PC-3 (cell line): ENCODE data around the gene CFL1. TPM values are rescaled to one million over a fixed set of nuclear protein-coding genes. Genes with fewer than 3 reads are reported as not detected.

Experiments
- ATAC-seq: fragments of 200-7000 bp; cut with Tn5 transposase; 2 replicates; pipeline ENCODE4 v1.9.1; 2020; ENCODE audit warnings: mild to moderate bottlenecking, moderate library complexity
- BruUV-seq: library from RNA; stranded (reverse); fragments of 400-500 nt; replicated peaks from 2 replicates; lab custom pipeline; 2021; lab: Mats Ljungman, UMichigan
- CTCF ChIA-PET: fragments of 300-600 bp; sonication (Branson Sonifier 250); formaldehyde crosslinking; loops from one replicate; lab custom pipeline; 2022; ENCODE audit warnings: antibody characterized with exemption; lab: Charles Lee
- POLR2A ChIA-PET: fragments of 300-600 bp; sonication (Branson Sonifier 250); formaldehyde crosslinking; loops from one replicate; lab custom pipeline; 2022; ENCODE audit warnings: antibody characterized with exemption; ENCODE audit not compliant: unreplicated experiment; lab: Charles Lee
- DNase-seq: peaks from one replicate; pipeline ENCODE4 v3.0.0-alpha.2; 2015
- H2AFZ ChIP-seq: fragments of 300-600 bp; sonication (generic); 2 replicates; pipeline ENCODE4 v1.6.0; 2016; ENCODE audit warnings: antibody characterized with exemption, low read length
- H3F3A ChIP-seq: fragments of 300-600 bp; sonication (generic); one replicate; pipeline ENCODE4 v1.6.0; 2017; ENCODE audit warnings: antibody characterized with exemption, low read length, control low read depth, mild to moderate bottlenecking; ENCODE audit not compliant: unreplicated experiment
- H3K27ac ChIP-seq: fragments of 300-600 bp; sonication (generic); 2 replicates; pipeline ENCODE4 v1.5.1; 2016; ENCODE audit warnings: mild to moderate bottlenecking, low read length
- H3K27me3 ChIP-seq: fragments of 300-600 bp; sonication (generic); 2 replicates; pipeline ENCODE4 v1.6.1; 2016; ENCODE audit warnings: low read length, mixed read lengths
- H3K36me3 ChIP-seq: fragments of 300-600 bp; sonication (generic); 2 replicates; pipeline ENCODE4 v1.6.1; 2016; ENCODE audit warnings: low read depth, mixed run types, low read length, mixed read lengths
- H3K4me1 ChIP-seq: fragments of 300-600 bp; sonication (generic); 2 replicates; pipeline ENCODE4 v1.5.1; 2016; ENCODE audit warnings: low read length; ENCODE audit not compliant: insufficient read depth
- H3K4me2 ChIP-seq: fragments of 300-600 bp; sonication (generic); 2 replicates; pipeline ENCODE4 v1.6.0; 2016; ENCODE audit warnings: low read length
- H3K4me3 ChIP-seq: fragments of 300-600 bp; sonication (generic); 2 replicates; pipeline ENCODE4 v1.5.1; 2016; ENCODE audit warnings: mild to moderate bottlenecking, low read length, mixed read lengths
- H3K79me2 ChIP-seq: fragments of 300-600 bp; sonication (generic); 2 replicates; pipeline ENCODE4 v1.6.1; 2017; ENCODE audit warnings: low read length, mixed read lengths
- H3K9ac ChIP-seq: fragments of 300-600 bp; sonication (generic); 2 replicates; pipeline ENCODE4 v1.6.0; 2016; ENCODE audit warnings: mild to moderate bottlenecking, low read length
- H3K9me2 ChIP-seq: fragments of 300-600 bp; sonication (generic); replicated peaks from 2 replicates; pipeline ENCODE4 v1.6.1; 2016; ENCODE audit warnings: mixed run types, low read length, mixed read lengths
- H3K9me3 ChIP-seq: fragments of 300-600 bp; sonication (generic); 2 replicates; pipeline ENCODE4 v1.6.1; 2016; ENCODE audit warnings: low read length, mixed read lengths
- H4K20me1 ChIP-seq: fragments of 300-600 bp; sonication (generic); 2 replicates; pipeline ENCODE4 v1.6.1; 2016; ENCODE audit warnings: low read length, mixed read lengths
- CTCF ChIP-seq: fragments of 300-600 bp; sonication (generic); conservative IDR thresholded peaks from 2 replicates; pipeline ENCODE4 v1.5.1; 2017; ENCODE audit warnings: antibody characterized with exemption, low read depth, mild to moderate bottlenecking, low read length
- EZH2 ChIP-seq: fragments of 300-600 bp; sonication (generic); IDR thresholded peaks from one replicate; pipeline ENCODE4 v1.6.1; 2017; ENCODE audit warnings: antibody characterized with exemption, mild to moderate bottlenecking, low read length; ENCODE audit not compliant: unreplicated experiment
- EZH2phosphoT487 ChIP-seq: fragments of 300-600 bp; sonication (generic); IDR thresholded peaks from 2 replicates; pipeline ENCODE4 v1.6.1; 2018; ENCODE audit warnings: mild to moderate bottlenecking, antibody characterized with exemption, low read length, borderline replicate concordance
- intact Hi-C: fragments of 100-400 bp; cut with micrococcal nuclease; formaldehyde crosslinking; loops from 2 replicates; pipeline ENCODE4 v1.9.0; 2023
- total RNA-seq: library from RNA; depleted of rRNA; stranded (reverse); fragments of >200 nt; gene quantifications from 2 replicates; pipeline ENCODE4 v1.2.3, GENCODE V29; 2014

Gene CFL1
- total RNA-seq, 1 experiment from 2014 or later = 2,710 TPM

GRCh38 chr11:65879617-65880016 lies 21.6 kb upstream of the CFL1 start, which contains the start of gene CTSW:
Gene CTSW (plus strand): TSS chr11:65879837. CDS start chr11:65879855, 18 bp downstream.
- BruUV-seq = no TSS peak
- ChIA-PET CTCF (no interaction called here), POLR2A (no interaction called here)

GRCh38 chr11:65873318-65874156 lies 15.6 kb upstream of the CFL1 start:
- H3K4me3 ChIP-seq = peak overlapping the region; percentile 78
- peak overlapping the region; percentile 99 for H3K4me2 ChIP-seq
- CTCF ChIA-PET = interaction anchor here (1.0 kb wide), 1 partner anchor 15 kb away, joined by 3 read pairs; the partner anchor contains the start of gene FIBP
- peak overlapping the region; percentile 55 for H3K9ac ChIP-seq
- DNase-seq (peak; percentile 98), ATAC-seq (peak; percentile 76)
- BruUV-seq = TSS peak; percentile 82
- H3K79me2 ChIP-seq = no peaks in the 10 kb centered on the region
- intact Hi-C loops = no loop called here
- peak overlapping the region; percentile 87 for H2AFZ ChIP-seq
- H3K27me3 ChIP-seq = no peaks in the 10 kb centered on the region
- peaks cover 6% of the 10 kb centered on the region for H3K4me1 ChIP-seq
- no peak overlapping the region for H3K27ac ChIP-seq
- TF ChIP-seq EZH2 (no peak), CTCF (no peak), EZH2phosphoT487 (no peak)
- no peaks in the 10 kb centered on the region for H3K9me2 ChIP-seq
- POLR2A ChIA-PET = interaction anchor here (0.7 kb wide), 1 partner anchor 13 kb away, joined by 3 read pairs; no protein-coding TSS in a partner anchor
- no peaks in the 10 kb centered on the region for H4K20me1 ChIP-seq
- H3K36me3 ChIP-seq = no peaks in the 10 kb centered on the region
- no peaks in the 10 kb centered on the region for H3F3A ChIP-seq
- no peaks in the 10 kb centered on the region for H3K9me3 ChIP-seq

More at GRCh38 chr11:65879617-65880016, 21.6 kb upstream of the CFL1 start, which contains the start of gene CTSW:
- Histone ChIP-seq H3K4me2 (no peak within 1 kb of the TSS), H3K4me1 (no peaks in the 10 kb centered on the region), H3K9ac (no peak within 1 kb of the TSS), H3K27ac (no peak within 1 kb of the TSS), H3K9me3 (no peaks in the 10 kb centered on the region), H3K4me3 (no peak within 1 kb of the TSS), H3K36me3 (peaks cover 23% of the 10 kb centered on the region; the same call in 1 of the 2 replicates), H3K79me2 (peaks cover 8% of the 10 kb centered on the region; the same call in 1 of the 2 replicates), H3K27me3 (no peaks in the 10 kb centered on the region), H2AFZ (no peak within 1 kb of the TSS), H4K20me1 (no peaks in the 10 kb centered on the region), H3K9me2 (no peaks in the 10 kb centered on the region), H3F3A (no peaks in the 10 kb centered on the region)
- DNase-seq (no peak), ATAC-seq (no peak)
- intact Hi-C loops = no loop called here
- TF ChIP-seq EZH2phosphoT487 (no peak), CTCF (no peak), EZH2 (no peak)
